ENCODE measurements around the gene LSG1. TPM values are rescaled to one million over a fixed set of nuclear protein-coding genes. Genes with fewer than 3 reads are reported as not detected.
A peak's percentile ranks its signal among the peaks of the same experiment; 100 is the strongest.

Gene LSG1
- polyA plus RNA-seq = 10 to 100 TPM; 17.7 to 54.2 (median 22.0) TPM
- long read RNA-seq, donor 1 = 0 reads
- long read RNA-seq, donor 2, partial matches to known transcripts = 0 of 2 reads
- long read RNA-seq, donor 2, other reads (novel, unspliced or antisense) = 0 of 2 reads
- long read RNA-seq, donor 3, partial matches to known transcripts = 0 of 1 reads
- long read RNA-seq, donor 3, other reads (novel, unspliced or antisense) = 0 of 1 reads
- long read RNA-seq, donor 4 = 0 reads
- long read RNA-seq, donor 5, partial matches to known transcripts = 0 of 3 reads
- long read RNA-seq, donor 5, other reads (novel, unspliced or antisense) = 0 of 3 reads
- long read RNA-seq, donor 6, partial matches to known transcripts = 0 of 7 reads
- long read RNA-seq, donor 6, other reads (novel, unspliced or antisense) = 0 of 7 reads
- long read RNA-seq, donor 7 = 0 reads
- long read RNA-seq, donor 8, partial matches to known transcripts = 0 of 1 reads
- long read RNA-seq, donor 8, other reads (novel, unspliced or antisense) = 0 of 1 reads
- long read RNA-seq, donor 9, partial matches to known transcripts = 0 of 1 reads
- long read RNA-seq, donor 9, other reads (novel, unspliced or antisense) = 0 of 1 reads
- long read RNA-seq, donor 10, transcript LSG1-201 (14 exons, 3,572 nt) = major isoform, 5 of 10 reads
- long read RNA-seq, donor 10, partial matches to known transcripts = 0 of 10 reads
- long read RNA-seq, donor 10, other reads (novel, unspliced or antisense) = 0 of 10 reads

DNA sequence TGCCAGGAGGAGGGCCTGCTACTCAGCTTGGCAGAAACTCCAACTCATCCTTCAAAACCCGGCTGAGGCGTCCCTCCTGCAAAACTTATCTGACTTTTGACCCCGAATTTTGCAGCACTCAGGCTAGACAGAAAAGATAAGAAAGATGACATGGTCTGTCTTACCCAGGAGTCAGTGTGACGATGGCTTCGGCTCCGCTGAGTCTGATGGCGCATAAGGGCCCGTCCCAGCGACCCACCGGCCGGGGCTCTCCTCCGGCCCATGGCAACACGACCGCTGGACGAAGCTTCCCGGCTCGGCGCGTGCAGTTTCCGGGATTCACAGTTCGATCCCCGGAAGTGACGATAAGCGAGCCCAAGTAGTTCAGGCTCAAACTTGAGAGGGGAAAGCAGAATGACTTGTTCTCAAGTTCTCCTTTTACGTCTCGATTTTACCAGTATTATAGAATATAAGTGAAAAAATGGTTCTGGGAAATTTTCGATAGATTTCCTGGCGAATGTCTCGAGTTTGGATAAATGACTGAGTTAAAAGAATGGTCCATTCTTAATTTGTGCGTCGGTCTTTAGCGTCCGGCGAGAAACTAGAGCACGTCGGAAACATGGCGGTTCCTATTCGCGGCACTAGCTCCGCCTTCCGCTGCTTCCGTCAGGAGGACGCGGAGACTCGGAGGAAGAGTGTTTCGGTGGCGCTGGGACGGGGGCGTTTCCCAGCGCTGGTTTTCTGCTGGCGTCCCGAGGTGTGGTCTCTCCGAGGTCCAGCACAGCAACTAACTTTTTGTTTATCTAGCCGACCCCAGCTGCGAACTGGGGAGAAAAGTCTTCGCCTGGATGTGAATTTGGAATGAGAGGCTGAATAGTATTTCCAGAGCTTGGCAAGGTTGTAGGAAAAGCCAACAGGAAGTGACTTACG lies at the start of gene LSG1:
Gene LSG1, minus strand, starts transcription at position 292 of the 909 bp plus-strand sequence. Its CDS starts 29 bp downstream, at position 263.
- peaks cover 0 to 9% (median 0%) of the 10 kb centered on the region in 3 donors for H3K36me3 ChIP-seq (ENCODE audit: control insufficient read depth in 3 of 3, insufficient read depth in 2 of 3, low read depth in 1 of 3, low read length in 3 of 3)
- H3K9me3 ChIP-seq (ENCODE audit: control insufficient read depth in 2 of 2, insufficient read depth in 1 of 2, low read depth in 1 of 2, low read length in 1 of 2) = no peaks in the 10 kb centered on the region
- FAIRE-seq = no peak
- peaks cover 0 to 11% (median 0%) of the 10 kb centered on the region in 3 donors for H3K4me1 ChIP-seq (ENCODE audit: control insufficient read depth in 3 of 3, insufficient read depth in 2 of 3, low read depth in 1 of 3, low read length in 2 of 3)
- peak within 1 kb of the TSS; percentile 71 to 97 (median 88) for H3K4me3 ChIP-seq (ENCODE audit: low read depth in 1 of 3, low read length in 3 of 3)
- peak within 1 kb of the TSS; percentile 63 to 94 (median 86) for H3K27ac ChIP-seq (ENCODE audit: low read depth in 1 of 3, low read length in 2 of 3)
- 0 to 1% (median 0%) methylated on average over 57 of the region's 57 CpGs for whole genome bisulfite sequencing, 3 donors
- H3K27me3 ChIP-seq (ENCODE audit: control insufficient read depth in 3 of 3, insufficient read depth in 3 of 3, low read length in 3 of 3) = peaks cover 0 to 9% (median 0%) of the 10 kb centered on the region in 3 donors
- peak; percentile 95 to 99 for DNase-seq

DNA sequence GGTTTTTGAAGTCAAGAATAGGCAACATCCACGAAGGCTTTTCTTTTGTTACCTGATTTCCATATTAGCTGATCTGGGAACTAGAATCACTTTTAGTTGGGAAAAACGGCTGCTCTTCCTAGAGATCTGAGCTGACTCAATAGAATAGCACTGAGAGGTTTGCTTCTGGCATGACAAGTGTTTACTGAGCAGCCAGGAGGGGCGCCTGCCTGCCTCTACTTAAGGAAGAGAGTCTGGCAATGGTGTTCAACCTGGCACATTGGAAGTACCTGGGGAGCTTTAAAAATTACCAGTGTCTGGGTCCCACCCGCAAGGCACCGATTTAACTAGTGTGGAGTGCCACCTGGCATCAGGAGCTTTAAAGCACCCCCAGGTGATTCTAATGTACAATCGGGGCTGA lies 48.1 kb upstream of the LSG1 start:
- 82 to 92% (median 84%) methylated on average over 6 of the region's 6 CpGs for WGBS, 3 donors
- H3K27me3 ChIP-seq (ENCODE audit: control insufficient read depth in 3 of 3, insufficient read depth in 3 of 3, low read length in 3 of 3) = no peaks in the 10 kb centered on the region
- no peaks in the 10 kb centered on the region for H3K36me3 ChIP-seq (ENCODE audit: control insufficient read depth in 3 of 3, insufficient read depth in 2 of 3, low read depth in 1 of 3, low read length in 3 of 3)
- no peak overlapping the region for H3K4me3 ChIP-seq (ENCODE audit: low read depth in 1 of 3, low read length in 3 of 3)
- DNase-seq (no peak), FAIRE-seq (no peak)
- no peak overlapping the region for H3K27ac ChIP-seq (ENCODE audit: low read depth in 1 of 3, low read length in 2 of 3)
- no peaks in the 10 kb centered on the region for H3K9me3 ChIP-seq (ENCODE audit: control insufficient read depth in 2 of 2, insufficient read depth in 1 of 2, low read depth in 1 of 2, low read length in 1 of 2)
- H3K4me1 ChIP-seq (ENCODE audit: control insufficient read depth in 3 of 3, insufficient read depth in 2 of 3, low read depth in 1 of 3, low read length in 2 of 3) = peaks cover 2 to 24% (median 4%) of the 10 kb centered on the region in 3 donors

DNA sequence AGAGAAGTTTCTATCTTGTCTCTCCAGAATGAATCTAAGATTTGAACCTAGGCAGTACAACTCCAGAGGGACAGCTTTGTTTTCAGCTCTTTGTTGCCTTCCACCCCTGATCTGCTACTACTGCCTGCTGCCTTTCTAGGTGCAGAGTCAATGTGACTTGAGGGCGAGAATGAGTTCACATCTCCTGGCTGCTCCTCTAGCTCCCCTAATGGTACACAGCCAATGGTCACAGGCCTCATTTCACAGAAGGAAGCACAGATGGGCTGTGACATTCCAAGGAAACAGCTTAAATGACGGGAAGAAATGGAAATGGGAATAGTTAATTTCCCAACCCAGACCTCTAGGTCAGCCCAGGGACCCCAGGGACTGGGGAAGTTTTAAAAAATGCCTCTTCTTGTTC lies 46.1 kb upstream of the LSG1 start:
- Histone ChIP-seq H3K27me3 (ENCODE audit: control insufficient read depth in 3 of 3, insufficient read depth in 3 of 3, low read length in 3 of 3) (no peaks in the 10 kb centered on the region), H3K9me3 (ENCODE audit: control insufficient read depth in 2 of 2, insufficient read depth in 1 of 2, low read depth in 1 of 2, low read length in 1 of 2) (no peaks in the 10 kb centered on the region), H3K4me1 (ENCODE audit: control insufficient read depth in 3 of 3, insufficient read depth in 2 of 3, low read depth in 1 of 3, low read length in 2 of 3) (peaks cover 0 to 11% (median 2%) of the 10 kb centered on the region in 3 donors), H3K4me3 (ENCODE audit: low read depth in 1 of 3, low read length in 3 of 3) (no peak overlapping the region), H3K36me3 (ENCODE audit: control insufficient read depth in 3 of 3, insufficient read depth in 2 of 3, low read depth in 1 of 3, low read length in 3 of 3) (no peaks in the 10 kb centered on the region), H3K27ac (ENCODE audit: low read depth in 1 of 3, low read length in 2 of 3) (no peak overlapping the region)
- no peak for FAIRE-seq
- DNase-seq = no peak
- 83 to 87% (median 84%) methylated on average over 2 of the region's 2 CpGs for WGBS, 3 donors

DNA sequence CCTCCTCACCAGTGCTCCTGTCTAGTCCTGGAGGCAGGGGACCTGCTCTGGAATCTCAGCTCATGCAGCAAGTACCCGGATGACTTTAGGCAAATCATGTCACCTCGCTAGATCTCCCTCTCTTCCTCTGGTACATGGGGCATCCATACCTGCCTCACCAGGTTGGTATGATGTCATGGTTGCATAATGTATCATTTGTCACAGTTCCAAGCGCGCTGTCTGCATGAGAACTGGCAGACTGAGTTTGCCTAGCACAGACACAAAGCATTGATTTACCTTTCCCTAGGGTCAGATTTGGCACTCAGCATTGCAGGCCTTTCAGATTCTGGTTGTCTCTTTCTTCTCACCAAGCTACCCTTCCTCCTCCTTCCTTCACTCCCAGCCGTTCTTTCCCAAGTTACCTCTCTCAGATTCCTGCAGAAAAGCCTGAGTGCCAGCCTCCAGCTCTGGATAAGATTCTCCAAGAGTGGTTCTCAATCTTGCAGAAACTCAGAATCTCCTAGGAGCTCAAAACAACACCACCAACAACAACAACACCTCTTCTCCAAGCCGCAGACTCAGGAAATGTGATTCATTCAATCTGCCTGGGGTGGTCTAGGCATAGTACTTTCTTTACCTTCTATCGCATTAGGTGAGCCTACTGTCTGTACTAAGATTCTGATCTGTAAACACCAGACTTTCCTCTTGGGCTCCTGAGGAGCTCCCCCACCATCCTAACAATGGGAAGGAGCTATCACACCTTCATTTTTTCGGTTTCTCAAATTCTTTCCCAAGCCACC lies 43.2 kb upstream of the LSG1 start:
- H3K9me3 ChIP-seq (ENCODE audit: control insufficient read depth in 2 of 2, insufficient read depth in 1 of 2, low read depth in 1 of 2, low read length in 1 of 2) = no peaks in the 10 kb centered on the region
- H3K27me3 ChIP-seq (ENCODE audit: control insufficient read depth in 3 of 3, insufficient read depth in 3 of 3, low read length in 3 of 3) = no peaks in the 10 kb centered on the region
- FAIRE-seq (no peak), DNase-seq (no peak)
- H3K27ac ChIP-seq (ENCODE audit: low read depth in 1 of 3, low read length in 2 of 3) = no peak overlapping the region
- no peak overlapping the region for H3K4me3 ChIP-seq (ENCODE audit: low read depth in 1 of 3, low read length in 3 of 3)
- no peaks in the 10 kb centered on the region for H3K4me1 ChIP-seq (ENCODE audit: control insufficient read depth in 3 of 3, insufficient read depth in 2 of 3, low read depth in 1 of 3, low read length in 2 of 3)
- 83 to 85% (median 84%) methylated on average over 8 of the region's 8 CpGs for WGBS, 3 donors
- H3K36me3 ChIP-seq (ENCODE audit: control insufficient read depth in 3 of 3, insufficient read depth in 2 of 3, low read depth in 1 of 3, low read length in 3 of 3) = no peaks in the 10 kb centered on the region

DNA sequence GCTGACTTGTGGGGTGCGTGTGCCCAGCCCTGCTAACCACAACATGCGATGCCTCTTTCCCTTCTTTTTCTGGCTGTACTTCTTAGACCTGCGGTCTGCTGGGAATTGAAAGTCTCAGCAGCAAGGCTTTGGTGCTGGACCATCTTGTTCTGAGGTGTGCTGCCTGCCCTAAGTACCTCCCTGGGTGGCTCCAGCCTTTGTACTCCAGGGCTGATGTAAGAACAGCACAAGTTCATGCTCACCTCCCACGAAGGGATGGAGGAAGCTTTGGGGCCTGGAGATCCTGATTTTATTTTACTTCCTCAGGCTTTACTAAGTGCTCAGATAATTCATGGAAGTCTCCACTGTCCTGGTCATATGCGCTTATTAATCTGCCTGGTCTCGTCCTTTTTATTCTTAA lies 42.6 kb upstream of the LSG1 start:
- no peak overlapping the region for H3K4me3 ChIP-seq (ENCODE audit: low read depth in 1 of 3, low read length in 3 of 3)
- H3K27me3 ChIP-seq (ENCODE audit: control insufficient read depth in 3 of 3, insufficient read depth in 3 of 3, low read length in 3 of 3) = no peaks in the 10 kb centered on the region
- no peaks in the 10 kb centered on the region for H3K9me3 ChIP-seq (ENCODE audit: control insufficient read depth in 2 of 2, insufficient read depth in 1 of 2, low read depth in 1 of 2, low read length in 1 of 2)
- FAIRE-seq (no peak), DNase-seq (no peak)
- WGBS, 3 donors = 76 to 84% (median 80%) methylated on average over 6 of the region's 6 CpGs
- H3K4me1 ChIP-seq (ENCODE audit: control insufficient read depth in 3 of 3, insufficient read depth in 2 of 3, low read depth in 1 of 3, low read length in 2 of 3) = no peaks in the 10 kb centered on the region
- no peak overlapping the region for H3K27ac ChIP-seq (ENCODE audit: low read depth in 1 of 3, low read length in 2 of 3)
- no peaks in the 10 kb centered on the region for H3K36me3 ChIP-seq (ENCODE audit: control insufficient read depth in 3 of 3, insufficient read depth in 2 of 3, low read depth in 1 of 3, low read length in 3 of 3)

DNA sequence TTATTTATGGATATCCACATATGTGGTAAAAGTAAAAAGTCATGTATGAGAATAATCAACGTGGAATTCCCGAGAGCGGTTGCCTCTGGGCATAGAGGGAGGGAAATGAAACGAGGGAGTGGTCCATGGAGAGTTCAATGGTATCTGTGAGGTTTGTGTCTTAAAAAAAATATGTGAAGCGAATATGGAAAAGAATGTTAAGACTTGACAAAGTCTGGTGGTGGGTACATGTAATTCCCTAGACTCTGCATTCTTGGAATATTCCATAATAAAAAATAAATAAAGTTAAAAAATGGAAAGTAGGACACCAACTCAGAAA lies 42.1 kb upstream of the LSG1 start:
- H3K27me3 ChIP-seq (ENCODE audit: control insufficient read depth in 3 of 3, insufficient read depth in 3 of 3, low read length in 3 of 3) = no peaks in the 10 kb centered on the region
- no peaks in the 10 kb centered on the region for H3K4me1 ChIP-seq (ENCODE audit: control insufficient read depth in 3 of 3, insufficient read depth in 2 of 3, low read depth in 1 of 3, low read length in 2 of 3)
- H3K27ac ChIP-seq (ENCODE audit: low read depth in 1 of 3, low read length in 2 of 3) = no peak overlapping the region
- FAIRE-seq (no peak), DNase-seq (no peak)
- WGBS, 3 donors = 84 to 92% (median 85%) methylated on average over 5 of the region's 5 CpGs
- H3K4me3 ChIP-seq (ENCODE audit: low read depth in 1 of 3, low read length in 3 of 3) = no peak overlapping the region
- H3K36me3 ChIP-seq (ENCODE audit: control insufficient read depth in 3 of 3, insufficient read depth in 2 of 3, low read depth in 1 of 3, low read length in 3 of 3) = no peaks in the 10 kb centered on the region
- no peaks in the 10 kb centered on the region for H3K9me3 ChIP-seq (ENCODE audit: control insufficient read depth in 2 of 2, insufficient read depth in 1 of 2, low read depth in 1 of 2, low read length in 1 of 2)

DNA sequence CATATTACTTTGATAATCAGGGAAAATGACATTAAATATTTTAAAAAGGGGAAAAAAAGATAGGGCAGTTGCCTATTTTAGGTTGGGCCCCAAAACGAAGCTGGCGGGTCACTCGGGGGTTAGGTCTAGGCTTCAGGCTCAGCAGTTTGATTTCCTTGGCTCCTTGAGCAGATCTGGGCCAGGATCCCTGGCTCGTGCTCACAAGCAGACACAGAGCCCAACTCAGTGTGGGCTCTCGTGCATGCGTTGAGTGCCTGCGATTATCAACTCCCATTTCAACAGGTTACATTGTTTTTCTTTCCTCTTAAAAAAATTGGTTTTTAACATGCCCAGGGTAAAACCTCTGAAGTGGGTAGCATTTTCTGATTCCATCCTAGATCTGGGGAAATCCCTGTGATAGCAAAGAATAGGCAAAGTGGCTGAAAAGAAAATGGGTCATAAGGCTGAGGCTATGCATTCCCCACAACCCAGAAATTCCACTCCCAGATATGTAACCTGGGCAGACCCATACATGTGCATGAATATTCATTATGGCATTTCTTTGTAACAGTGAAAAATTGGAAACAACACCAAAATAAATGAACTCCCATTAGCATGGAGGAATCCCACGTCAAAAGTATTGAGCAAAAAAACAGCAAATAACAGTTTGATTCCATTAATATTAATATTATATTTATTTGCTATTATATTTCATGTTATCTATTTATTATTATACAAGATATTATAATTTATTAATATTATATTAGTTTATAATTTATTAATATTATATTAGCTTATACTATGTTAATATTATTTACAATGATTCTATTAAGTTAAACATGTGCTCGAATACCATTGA lies 41.5 kb upstream of the LSG1 start:
- no peak for FAIRE-seq
- 84 to 89% (median 89%) methylated on average over 9 of the region's 9 CpGs for WGBS, 3 donors
- Histone ChIP-seq H3K36me3 (ENCODE audit: control insufficient read depth in 3 of 3, insufficient read depth in 2 of 3, low read depth in 1 of 3, low read length in 3 of 3) (no peaks in the 10 kb centered on the region), H3K9me3 (ENCODE audit: control insufficient read depth in 2 of 2, insufficient read depth in 1 of 2, low read depth in 1 of 2, low read length in 1 of 2) (no peaks in the 10 kb centered on the region), H3K4me1 (ENCODE audit: control insufficient read depth in 3 of 3, insufficient read depth in 2 of 3, low read depth in 1 of 3, low read length in 2 of 3) (no peaks in the 10 kb centered on the region), H3K27ac (ENCODE audit: low read depth in 1 of 3, low read length in 2 of 3) (no peak overlapping the region), H3K27me3 (ENCODE audit: control insufficient read depth in 3 of 3, insufficient read depth in 3 of 3, low read length in 3 of 3) (no peaks in the 10 kb centered on the region), H3K4me3 (ENCODE audit: low read depth in 1 of 3, low read length in 3 of 3) (no peak overlapping the region)
- DNase-seq = no peak

Measured in small intestine (tissue), 16 donors.